NCI-H187 treated with DMSO at 0.1 percent for 48 hours (cell line): Measurements from ENCODE around the gene PCDHA10.
"Not testable (repeated sequence)": the region's sequence is repeated elsewhere in the genome, so short reads cannot be mapped to it uniquely, and the experiment has no call there.

Source experiments
- DNase-seq: peaks from one replicate; lab custom pipeline; 2025; lab: John Stamatoyannopoulos, UW

PCDHA10 gene

GRCh38 chr5:140840978-140841962, 14.4 kb upstream of the PCDHA10 start, which contains the start of gene PCDHA8:
PCDHA8 (plus strand) TSS chr5:140841187; CDS start chr5:140841322, 135 bp downstream.
- no peak for DNase-seq

GRCh38 chr5:140842798-140843733, 12.6 kb upstream of the PCDHA10 start:
- DNase-seq: no peak

- not testable (repeated sequence) for DNase-seq
These were observed 7.3 kb upstream of the PCDHA10 start, which contains the start of gene PCDHA9 for GRCh38 chr5:140848139-140849102. PCDHA9 (plus strand) TSS chr5:140848382; CDS start chr5:140848496, 114 bp downstream.

GRCh38 chr5:140849831-140850634, 5.7 kb upstream of the PCDHA10 start:
- not testable (repeated sequence) for DNase-seq

- no peak for DNase-seq
These were observed 1.7 kb downstream of the PCDHA10 start for GRCh38 chr5:140857177-140857986.

GRCh38 chr5:140857987-140858240, 2.2 kb downstream of the PCDHA10 start:
- no peak for DNase-seq

- no peak for DNase-seq
These were observed 7.0 kb downstream of the PCDHA10 start for GRCh38 chr5:140862441-140863295.

- no peak for DNase-seq
These were observed 13.2 kb downstream of the PCDHA10 start, which contains the start of gene PCDHA11 for GRCh38 chr5:140868721-140869554. PCDHA11 (plus strand) TSS chr5:140868957; CDS start chr5:140869104, 147 bp downstream.

- no peak for DNase-seq
These were observed 13.8 kb downstream of the PCDHA10 start for GRCh38 chr5:140869555-140869886.

- no peak for DNase-seq
These were observed 14.8 kb downstream of the PCDHA10 start for GRCh38 chr5:140870221-140871201.

GRCh38 chr5:140875085-140876065, 19.7 kb downstream of the PCDHA10 start, which contains the start of gene PCDHA12:
PCDHA12 (plus strand) TSS chr5:140875308; CDS start chr5:140875473, 165 bp downstream.
- no peak for DNase-seq

GRCh38 chr5:140876541-140877261, 21.0 kb downstream of the PCDHA10 start:
- DNase-seq: not testable (repeated sequence)

- no peak for DNase-seq
These were observed 21.5 kb downstream of the PCDHA10 start for GRCh38 chr5:140877262-140877581.

- no peak for DNase-seq
These were observed 26.3 kb downstream of the PCDHA10 start, which contains the start of gene PCDHA13 for GRCh38 chr5:140881889-140882590. PCDHA13 (plus strand) TSS chr5:140882124; CDS start chr5:140882269, 145 bp downstream.
